Esophagus muscularis mucosa (tissue), 3 donors: ENCODE measurements around the gene CIAO2A.

Experiments
- EP300 ChIP-seq: sonication (generic); formaldehyde crosslinking; IDR thresholded peaks from one replicate; pipeline ENCODE4 v1.6.1; 2017; ENCODE audit warnings: antibody characterized with exemption
- TF ChIP-seq, protein P1 (sequence below), 3 experiments: fragments of 200-600 bp in 2 of 3; fragments of 450-650 bp in 1 of 3; sonication (generic) in 2 of 3; IDR thresholded peaks; one replicate each; pipeline ENCODE4 v1.5.1; 2017 to 2019; ENCODE audit warnings: antibody characterized with exemption in 3 of 3, mild to moderate bottlenecking in 2 of 3, moderate library complexity in 1 of 3

DNA sequence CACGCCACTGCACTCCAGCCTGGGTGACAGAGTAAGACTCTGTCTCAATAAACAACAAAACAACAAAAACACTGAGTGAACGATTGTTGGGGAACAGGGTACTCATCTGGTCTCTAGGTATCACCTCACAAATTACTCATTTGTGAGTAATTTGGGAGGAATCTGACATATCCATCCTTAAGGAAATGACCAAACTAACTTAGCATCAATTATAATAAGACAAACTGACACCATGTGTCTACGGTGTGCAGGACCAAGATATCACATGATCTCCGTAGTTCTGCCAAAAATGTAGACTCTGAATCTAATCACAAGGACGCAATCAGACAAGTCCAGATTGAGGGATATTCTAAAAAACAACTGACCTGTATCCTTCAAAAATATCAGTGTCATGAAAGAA lies 35.4 kb downstream of the CIAO2A start:
- no peak for TF ChIP-seq EP300
- TF ChIP-seq, protein P1, sequence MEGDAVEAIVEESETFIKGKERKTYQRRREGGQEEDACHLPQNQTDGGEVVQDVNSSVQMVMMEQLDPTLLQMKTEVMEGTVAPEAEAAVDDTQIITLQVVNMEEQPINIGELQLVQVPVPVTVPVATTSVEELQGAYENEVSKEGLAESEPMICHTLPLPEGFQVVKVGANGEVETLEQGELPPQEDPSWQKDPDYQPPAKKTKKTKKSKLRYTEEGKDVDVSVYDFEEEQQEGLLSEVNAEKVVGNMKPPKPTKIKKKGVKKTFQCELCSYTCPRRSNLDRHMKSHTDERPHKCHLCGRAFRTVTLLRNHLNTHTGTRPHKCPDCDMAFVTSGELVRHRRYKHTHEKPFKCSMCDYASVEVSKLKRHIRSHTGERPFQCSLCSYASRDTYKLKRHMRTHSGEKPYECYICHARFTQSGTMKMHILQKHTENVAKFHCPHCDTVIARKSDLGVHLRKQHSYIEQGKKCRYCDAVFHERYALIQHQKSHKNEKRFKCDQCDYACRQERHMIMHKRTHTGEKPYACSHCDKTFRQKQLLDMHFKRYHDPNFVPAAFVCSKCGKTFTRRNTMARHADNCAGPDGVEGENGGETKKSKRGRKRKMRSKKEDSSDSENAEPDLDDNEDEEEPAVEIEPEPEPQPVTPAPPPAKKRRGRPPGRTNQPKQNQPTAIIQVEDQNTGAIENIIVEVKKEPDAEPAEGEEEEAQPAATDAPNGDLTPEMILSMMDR (IDR thresholded peaks at IDR 0.05) = no peak
